ENCODE measurements around the gene MACROD2. TPM values are rescaled to one million over a fixed set of nuclear protein-coding genes. Genes with fewer than 3 reads are reported as not detected.

The MACROD2 gene
- total RNA-seq, 1 donor from 2014 or later: 4.2 TPM

DNA sequence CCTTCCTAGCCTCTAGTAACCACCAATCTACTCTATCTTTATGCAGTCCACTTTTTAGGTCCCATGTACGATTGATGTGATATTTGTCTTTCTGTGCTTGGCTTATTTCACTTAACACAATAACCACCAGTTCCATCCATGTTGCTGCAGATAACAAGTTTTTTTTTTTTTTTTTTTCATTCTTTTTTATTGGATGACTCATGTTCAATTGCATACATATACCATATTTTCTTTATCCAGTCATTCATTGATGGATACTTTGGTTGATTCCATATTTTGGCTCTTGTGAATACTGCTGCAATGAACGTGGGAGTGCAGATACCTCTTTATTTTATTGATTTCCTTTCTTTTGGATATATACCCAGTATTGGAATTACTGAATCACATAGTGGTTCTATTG is 942.5 kb downstream of the MACROD2 start:
- no peak for ATAC-seq (ENCODE audit: poor library complexity)
- DNase-seq: no peak
- intact Hi-C loops (cut with DNase I): no loop called here

DNA sequence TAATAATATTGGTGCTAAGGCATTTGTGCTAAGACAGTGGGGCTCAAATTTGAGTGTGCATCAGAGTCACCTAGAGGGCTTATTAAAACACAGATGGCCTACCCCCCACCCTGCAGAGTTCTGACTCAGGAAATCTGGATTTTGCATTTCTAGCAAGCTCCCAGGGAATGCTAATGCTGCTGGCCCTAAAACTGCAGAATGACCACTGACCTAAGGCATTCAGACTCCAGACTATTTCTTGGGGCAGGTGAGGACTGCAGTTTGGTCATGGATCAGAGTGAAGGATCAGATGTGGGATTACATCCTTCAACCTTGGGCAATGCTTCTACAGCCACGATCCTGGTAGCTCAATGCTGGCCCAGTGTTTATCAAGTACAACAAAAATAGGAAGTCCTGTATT is 952.2 kb downstream of the MACROD2 start:
- DNase-seq (no peak), ATAC-seq (ENCODE audit: poor library complexity) (no peak)
- intact Hi-C loops (cut with DNase I): no loop called here

DNA sequence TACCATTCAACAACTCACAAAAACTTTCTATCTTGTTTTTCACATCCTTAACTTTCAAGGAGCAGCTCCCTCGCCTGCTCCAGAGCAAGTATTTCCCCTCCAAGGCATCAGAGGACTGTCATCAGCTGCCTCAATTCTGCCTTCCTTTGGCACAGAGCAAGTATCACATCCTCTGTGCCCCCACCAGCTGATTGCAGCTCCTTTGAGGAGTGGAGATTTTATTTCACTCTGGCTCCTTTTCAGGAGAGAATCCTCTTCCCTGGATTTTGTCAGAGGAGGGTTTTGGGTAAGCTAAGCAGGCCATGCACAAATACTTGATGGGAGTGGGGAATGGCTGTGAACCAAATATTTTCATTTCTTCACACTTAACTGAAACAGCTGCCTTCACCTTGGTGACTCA is 952.6 kb downstream of the MACROD2 start:
- DNase-seq: no peak
- ATAC-seq (ENCODE audit: poor library complexity): no peak
- intact Hi-C loops (cut with DNase I): no loop called here

DNA sequence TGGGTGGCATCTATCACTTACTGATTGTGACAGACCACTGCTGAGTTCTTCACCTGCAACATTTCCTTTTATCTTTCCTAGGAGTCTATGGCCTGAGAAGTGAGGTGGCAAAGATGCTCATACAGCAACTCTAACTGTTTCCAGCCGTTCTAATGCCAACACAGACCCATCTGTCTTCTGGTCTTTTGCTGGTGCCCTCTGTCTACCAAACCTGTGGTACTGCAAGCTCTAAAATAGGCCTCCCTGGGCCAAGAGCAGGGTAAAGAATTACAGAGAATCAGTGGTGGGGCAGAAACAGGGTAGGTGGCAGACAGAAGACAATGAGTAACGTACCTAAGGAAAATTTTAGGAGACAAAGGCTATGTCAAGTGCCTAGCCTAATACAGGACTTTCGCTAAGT is 953.1 kb downstream of the MACROD2 start:
- DNase-seq: no peak
- intact Hi-C loops (cut with DNase I): no loop called here
- no peak for ATAC-seq (ENCODE audit: poor library complexity)

DNA sequence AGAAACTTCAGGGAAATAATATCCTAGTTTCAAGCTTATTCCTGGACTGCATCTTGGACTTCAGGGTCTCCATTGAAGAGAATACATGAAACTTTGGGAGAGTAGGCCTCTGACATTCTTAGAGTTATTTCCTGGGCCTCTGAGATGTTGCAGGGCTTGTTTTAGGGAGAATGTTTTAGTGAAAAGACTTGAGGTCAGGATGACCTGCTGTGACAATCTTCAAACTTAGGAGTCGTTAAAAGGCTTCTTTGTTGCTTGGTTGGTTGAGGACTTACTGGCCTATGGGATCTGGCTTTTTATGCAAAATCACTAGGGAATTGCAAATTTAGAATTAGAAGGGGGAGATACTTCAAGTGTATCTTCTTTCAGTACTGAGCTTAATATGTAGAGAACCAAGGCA is 955.3 kb downstream of the MACROD2 start:
- ATAC-seq (ENCODE audit: poor library complexity) (no peak), DNase-seq (no peak)
- intact Hi-C loops (cut with DNase I): no loop called here

DNA sequence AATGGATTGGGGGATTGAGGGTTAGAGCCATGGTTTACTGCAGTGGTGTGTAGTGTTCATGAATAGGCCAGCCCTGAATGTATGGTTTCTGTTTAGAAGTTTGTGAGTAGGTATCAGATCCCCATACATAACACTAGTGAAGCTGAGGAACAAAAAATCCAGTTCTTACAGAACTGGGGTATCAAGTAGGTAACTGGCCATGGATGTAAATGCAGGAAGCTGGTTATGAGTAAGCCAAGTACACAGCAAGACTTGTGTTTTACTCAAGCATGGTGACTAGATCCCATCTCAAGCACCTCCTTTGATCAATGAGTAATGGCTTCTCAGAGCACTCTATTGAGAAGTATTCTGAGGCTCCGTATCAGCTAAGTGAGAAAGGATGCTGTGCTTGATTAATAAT is 955.8 kb downstream of the MACROD2 start:
- DNase-seq: no peak
- intact Hi-C loops (cut with DNase I): no loop called here
- no peak for ATAC-seq (ENCODE audit: poor library complexity)

DNA sequence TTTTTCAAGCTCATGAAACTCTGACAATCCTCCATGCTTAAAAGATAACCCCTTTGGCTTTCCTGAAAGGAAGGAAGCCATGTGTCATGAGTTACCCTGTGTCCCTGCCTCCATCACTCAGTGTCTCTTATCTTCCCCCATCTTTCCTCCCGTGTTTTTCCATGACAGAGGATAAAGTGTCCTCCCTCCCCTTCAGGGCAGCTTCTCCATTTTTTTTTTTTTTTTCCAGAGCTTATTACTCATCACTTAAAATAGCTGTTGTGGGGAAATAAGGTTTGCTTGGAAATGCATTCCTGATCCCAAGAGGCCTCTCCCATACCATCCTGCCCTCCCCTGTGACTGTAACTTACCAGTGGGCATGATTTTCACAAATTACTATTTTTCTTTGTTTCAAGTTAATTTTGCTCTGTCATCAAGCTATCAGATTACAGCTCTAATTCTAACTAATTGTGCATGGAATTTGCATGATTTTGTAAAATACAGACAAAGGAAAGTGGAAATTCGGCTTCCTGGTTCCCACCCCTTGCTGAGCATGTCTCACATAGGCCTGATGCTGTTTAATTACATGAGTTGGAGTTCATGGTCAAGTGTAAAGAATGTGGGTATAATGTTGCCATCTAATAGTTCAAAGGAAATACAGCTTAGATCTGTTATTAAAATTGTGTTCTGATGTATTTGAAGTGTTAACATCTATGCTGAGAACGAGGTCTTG is 956.5 kb downstream of the MACROD2 start:
- intact Hi-C loops (cut with DNase I): no loop called here
- ATAC-seq (ENCODE audit: poor library complexity) (no peak), DNase-seq (no peak)

DNA sequence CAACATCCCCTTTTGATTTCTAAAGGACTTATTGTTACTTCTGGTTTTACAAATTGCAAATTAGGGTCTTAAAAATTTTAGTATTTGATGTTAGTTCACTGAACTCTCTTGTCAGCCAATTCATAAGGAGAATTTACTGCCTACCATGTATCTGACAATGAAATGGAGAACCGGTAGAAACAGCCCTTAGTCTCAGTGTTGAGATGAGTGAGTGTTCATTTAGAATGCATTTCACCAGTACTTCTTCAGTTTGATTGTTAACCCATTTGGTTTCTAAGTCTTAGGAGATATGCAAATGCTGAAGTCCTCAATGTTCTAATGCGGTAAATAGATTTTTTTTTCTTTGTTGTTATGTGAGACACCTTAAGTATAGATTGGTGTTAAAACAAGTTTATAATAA is 958.4 kb downstream of the MACROD2 start:
- no peak for ATAC-seq (ENCODE audit: poor library complexity)
- DNase-seq: no peak
- intact Hi-C loops (cut with DNase I): no loop called here

DNA sequence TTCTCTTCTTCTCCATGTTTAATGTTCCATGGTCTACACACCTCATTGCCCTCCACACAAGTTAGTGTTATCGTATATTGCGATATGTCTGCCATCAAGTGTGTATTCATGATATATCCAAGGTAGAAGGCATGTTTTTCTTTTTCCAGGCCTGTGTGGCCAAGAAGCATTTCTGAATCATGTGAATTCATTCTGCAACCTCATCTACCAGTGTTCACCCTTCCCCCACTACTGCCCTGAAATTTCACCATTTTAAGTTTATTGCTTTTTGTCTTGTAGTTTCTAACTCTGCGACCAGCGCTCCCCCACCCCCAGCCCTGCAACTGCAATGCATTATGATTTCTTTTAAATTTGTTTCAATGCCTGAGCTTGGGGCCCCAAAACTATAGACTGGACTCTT is 960.1 kb downstream of the MACROD2 start:
- no peak for DNase-seq
- ATAC-seq (ENCODE audit: poor library complexity): no peak
- intact Hi-C loops (cut with DNase I): no loop called here

DNA sequence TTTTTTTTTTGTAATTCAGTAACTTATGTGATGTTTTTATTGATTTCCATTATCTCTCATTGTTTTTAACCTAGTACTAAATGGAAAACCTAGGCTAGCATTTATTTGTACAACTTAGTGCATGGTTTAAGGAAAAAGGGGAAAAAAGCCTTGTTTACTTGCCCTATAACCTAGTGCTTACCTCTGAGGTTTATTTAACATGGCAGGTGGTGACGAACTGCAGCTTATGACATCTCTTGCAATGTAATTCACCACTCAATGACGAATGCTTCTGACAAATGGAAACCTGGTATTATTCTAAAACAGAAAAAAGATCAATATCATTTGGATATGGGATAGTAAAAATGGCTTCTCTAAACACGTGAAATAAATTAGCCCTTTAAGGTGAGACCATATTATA is 960.7 kb downstream of the MACROD2 start:
- DNase-seq (no peak), ATAC-seq (ENCODE audit: poor library complexity) (no peak)
- intact Hi-C loops (cut with DNase I): no loop called here

DNA sequence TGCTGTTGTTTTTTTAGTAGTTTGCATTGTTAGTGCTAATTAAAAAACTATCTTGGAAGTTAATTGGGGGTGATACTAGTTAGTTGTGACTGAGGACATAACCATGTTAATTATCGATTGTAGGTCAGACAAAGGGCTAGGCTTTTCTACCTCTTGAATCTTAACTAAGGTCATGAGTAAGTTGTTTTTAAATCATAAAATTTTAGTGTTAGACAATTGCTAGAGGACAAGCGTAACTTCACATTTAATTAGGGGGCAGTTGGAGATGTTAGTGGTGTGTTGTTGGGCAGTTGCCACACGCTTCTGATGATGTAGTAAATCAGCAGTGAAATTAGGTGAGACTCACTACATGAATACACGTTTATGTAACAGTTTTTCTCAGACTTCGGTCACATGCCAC is 961.2 kb downstream of the MACROD2 start:
- intact Hi-C loops (cut with DNase I): no loop called here
- no peak for ATAC-seq (ENCODE audit: poor library complexity)
- DNase-seq: no peak

DNA sequence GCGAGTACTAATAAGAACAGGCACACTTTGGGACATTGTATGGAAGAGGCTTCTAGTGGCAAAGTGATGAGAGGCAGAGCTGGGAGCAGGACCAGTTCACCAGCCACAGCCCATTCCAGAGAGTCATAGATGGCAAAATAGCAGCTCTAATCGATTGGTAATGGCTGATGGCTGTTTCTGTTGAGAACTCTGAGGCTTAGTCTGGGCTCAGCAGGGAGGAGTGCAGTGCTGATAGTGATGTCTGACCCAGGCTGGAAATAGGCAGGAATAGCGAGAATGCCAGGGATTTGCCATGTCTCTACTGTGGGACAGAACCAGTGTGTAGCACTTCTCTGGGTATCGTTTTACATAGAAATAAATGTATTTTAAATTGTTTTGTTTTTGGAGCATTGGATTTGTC is 962.1 kb downstream of the MACROD2 start:
- ATAC-seq (ENCODE audit: poor library complexity) (no peak), DNase-seq (no peak)
- intact Hi-C loops (cut with DNase I): no loop called here

DNA sequence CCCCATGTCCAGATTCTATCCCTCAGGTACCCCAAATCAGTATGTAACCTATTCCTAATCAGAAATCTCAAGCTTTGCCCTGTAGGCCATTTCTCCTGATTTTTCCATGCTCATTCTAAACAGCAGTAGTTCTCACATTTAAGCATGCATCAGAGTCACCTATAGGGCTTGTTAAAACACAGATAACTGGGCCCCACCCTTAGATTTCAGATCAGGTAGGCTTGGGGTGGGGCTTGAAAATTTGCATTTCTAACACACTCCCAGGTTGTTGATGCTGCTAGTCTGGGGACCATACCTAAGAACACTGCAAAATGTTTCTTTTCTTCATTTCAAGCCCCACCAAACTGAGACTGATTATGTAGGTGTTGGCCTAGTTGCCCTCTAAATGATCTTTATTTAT is 963.3 kb downstream of the MACROD2 start:
- DNase-seq: no peak
- ATAC-seq (ENCODE audit: poor library complexity): no peak
- intact Hi-C loops (cut with DNase I): no loop called here

DNA sequence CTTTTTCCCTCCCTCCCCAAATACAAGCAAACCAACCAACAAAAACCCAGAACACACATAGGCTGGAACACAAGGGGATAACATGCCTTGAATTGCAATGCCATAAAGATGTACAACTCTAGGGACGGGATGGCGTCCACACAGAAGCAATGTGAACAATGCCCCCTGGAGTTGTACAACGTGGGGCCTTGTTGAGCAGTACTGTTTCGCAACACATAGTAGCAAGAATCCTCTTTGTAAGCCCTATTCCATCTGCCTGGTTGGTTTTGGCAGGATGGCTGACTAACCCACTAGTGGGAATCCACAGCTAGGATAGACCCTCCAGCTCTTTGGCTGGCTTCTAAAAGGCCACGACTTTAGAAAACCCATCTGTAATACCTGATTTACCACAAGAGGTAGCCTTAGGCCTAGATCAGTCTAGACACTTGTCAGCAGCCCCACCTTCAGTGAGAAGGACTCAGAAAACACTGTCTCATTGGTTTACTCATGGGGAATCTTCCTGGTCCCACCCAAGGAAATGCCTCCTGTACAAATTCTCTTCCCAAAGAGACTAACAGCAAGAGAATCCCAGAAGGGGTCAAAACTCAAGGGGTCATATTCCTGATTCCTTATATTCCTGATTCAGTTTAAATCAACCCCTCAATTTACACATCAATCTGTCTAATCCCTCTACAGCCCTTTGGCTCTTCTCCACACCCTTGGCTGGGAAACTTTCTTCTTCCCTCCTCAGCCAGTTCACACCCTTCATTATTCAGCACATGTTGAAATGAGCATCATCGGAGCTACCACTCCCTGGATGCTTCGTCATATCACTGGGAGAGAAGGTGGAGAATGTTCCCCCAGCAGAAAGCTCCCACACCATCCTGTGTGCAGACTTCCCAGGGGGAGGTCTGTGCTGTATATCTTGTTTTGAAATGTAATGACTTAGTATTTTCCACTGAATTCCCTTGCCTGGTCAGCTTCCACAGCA is 964.5 kb downstream of the MACROD2 start:
- ATAC-seq (ENCODE audit: poor library complexity) (no peak), DNase-seq (no peak)
- intact Hi-C loops (cut with DNase I): no loop called here

DNA sequence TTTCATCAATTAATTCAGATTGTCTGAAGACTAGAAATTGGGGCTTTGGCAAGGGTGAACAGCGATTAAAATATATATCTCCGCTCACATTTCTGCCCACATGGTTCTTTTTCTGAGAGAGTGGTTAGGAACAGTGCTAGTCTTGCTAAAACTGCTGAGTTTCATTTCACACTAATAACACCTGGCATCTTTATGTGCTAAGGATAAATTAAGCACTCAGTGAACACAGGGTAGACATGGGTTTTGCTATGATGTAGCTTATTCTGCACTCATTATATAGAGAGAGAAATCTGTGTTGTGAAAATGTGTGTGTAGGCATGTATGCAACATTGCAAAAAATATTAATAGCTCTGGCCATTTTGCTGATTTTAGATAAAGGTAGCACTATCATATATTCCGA is 965.5 kb downstream of the MACROD2 start:
- intact Hi-C loops (cut with DNase I): no loop called here
- no peak for DNase-seq
- ATAC-seq (ENCODE audit: poor library complexity): no peak

DNA sequence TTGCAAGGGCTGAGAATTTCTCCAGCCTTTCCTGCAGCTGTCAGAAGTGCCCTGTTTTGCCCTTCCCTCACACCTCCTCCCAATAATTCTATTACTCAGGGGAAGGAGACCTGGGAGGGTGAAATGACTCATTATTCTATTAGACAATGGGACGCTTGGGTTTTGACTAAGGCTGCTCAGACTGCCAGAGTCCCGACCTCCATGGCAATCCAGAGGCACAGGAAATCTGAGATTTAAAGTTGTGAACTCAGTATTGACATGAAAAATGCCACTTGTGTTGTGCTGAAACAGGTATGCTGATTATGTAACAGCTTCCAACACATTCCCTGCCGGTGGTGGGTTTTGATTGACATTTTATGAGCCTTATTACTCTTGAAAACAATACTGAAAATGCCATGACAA is 967.9 kb downstream of the MACROD2 start:
- intact Hi-C loops (cut with DNase I): no loop called here
- ATAC-seq (ENCODE audit: poor library complexity): no peak
- DNase-seq: no peak

DNA sequence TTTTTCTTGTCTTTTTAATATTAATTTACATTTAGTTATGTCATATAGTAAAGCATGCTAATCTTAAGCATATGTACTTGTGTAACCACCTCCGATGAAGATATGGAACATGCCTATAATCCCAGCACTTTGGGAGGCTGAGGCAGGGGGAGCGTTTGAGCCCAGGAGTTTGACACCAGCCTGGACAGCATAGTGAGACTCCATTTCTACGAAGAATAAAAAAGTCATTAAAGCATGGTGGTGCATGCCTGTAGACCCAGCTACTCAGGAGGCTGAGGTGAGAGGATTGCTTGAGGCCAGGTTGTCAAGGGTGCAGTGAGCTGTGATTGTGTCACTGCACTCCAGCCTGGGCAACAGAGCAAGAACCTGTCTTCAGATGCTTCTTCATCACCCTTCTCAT is 970.9 kb downstream of the MACROD2 start:
- intact Hi-C loops (cut with DNase I): no loop called here
- DNase-seq (no peak), ATAC-seq (ENCODE audit: poor library complexity) (no peak)

DNA sequence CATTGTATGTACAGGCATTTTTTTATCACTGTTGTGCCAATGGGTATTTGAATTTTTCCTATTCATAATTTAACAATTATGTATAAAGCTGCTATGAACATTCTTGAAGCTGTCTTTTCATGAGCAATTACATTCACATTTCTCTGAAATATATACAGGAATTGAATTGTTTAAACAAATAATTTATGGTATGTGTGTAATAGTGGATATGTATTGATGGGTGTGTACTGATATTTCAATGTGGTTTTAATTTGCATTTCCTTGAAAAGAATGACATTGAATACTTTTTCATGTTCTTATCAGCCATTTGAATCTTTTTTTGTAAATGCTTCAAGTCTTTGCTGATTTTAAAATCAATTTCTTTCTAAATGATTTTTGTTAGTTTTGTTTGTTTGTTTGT is 971.5 kb downstream of the MACROD2 start:
- ATAC-seq (ENCODE audit: poor library complexity): no peak
- DNase-seq: no peak
- intact Hi-C loops (cut with DNase I): no loop called here

DNA sequence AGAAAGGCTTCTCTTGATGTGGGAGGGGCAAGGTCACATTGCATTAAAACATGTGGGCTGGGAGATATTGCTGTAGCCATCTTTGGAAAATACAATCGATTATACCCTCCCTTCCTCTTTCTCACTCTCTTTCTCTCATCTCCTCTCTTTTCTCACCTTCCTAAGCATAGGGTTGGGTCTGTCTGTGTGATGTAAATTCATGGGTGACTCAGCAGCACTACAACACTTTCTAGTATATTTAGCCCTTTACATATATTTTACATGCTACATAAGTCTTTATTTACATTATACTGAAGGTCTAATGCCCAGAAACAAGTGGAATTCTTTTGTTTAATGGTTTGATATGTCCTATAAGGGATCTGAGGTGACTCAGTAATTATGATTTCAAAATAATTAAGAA is 976.9 kb downstream of the MACROD2 start:
- DNase-seq: no peak
- intact Hi-C loops (cut with DNase I): no loop called here
- ATAC-seq (ENCODE audit: poor library complexity): no peak

DNA sequence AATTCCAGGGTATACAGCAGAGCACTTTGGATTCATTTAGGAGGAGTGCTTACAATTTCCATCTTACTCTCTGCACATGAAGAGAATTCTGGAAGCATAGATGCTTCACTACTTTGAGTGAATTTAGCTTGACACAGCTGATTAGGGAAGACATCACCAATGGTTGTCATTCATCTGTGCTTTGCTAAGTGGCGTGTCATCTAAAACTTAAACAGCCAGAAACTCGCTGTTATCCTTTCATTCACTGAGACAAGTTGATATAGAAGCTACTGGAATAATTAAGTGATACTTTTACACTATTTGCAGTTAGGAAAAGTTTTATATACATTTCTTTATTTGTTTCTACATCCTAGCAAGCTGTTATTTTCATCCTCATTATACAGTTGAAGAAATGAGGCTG is 977.4 kb downstream of the MACROD2 start:
- no peak for ATAC-seq (ENCODE audit: poor library complexity)
- intact Hi-C loops (cut with DNase I): no loop called here
- no peak for DNase-seq
